ENCODE measurements around the gene DIAPH1.
A peak's percentile ranks its signal among the peaks of the same experiment; 100 is the strongest.
"Not testable (repeated sequence)": the region's sequence is repeated elsewhere in the genome, so short reads cannot be mapped to it uniquely, and the experiment has no call there.

The DIAPH1 gene

GRCh38 chr5:141609921-141610320, 8.9 kb downstream of the DIAPH1 start:
- DNase-seq: not testable (repeated sequence)

- DNase-seq: no peak
Measured at GRCh38 chr5:141609044-141609443, 9.8 kb downstream of the DIAPH1 start.

GRCh38 chr5:141608557-141608956, 10.2 kb downstream of the DIAPH1 start:
- DNase-seq: no peak

GRCh38 chr5:141608046-141608445, 10.8 kb downstream of the DIAPH1 start:
- DNase-seq: no peak

GRCh38 chr5:141605523-141606277, 13.1 kb downstream of the DIAPH1 start:
- peak; percentile 87 to 89 for DNase-seq

- peak; percentile 48 to 80 for DNase-seq
Measured at GRCh38 chr5:141603923-141604717, 14.7 kb downstream of the DIAPH1 start.

- no peak for DNase-seq
Measured at GRCh38 chr5:141602606-141603005, 16.2 kb downstream of the DIAPH1 start.

- DNase-seq: peak in 1 of 2 donors; percentile 48
Measured at GRCh38 chr5:141598391-141599345, 20.1 kb downstream of the DIAPH1 start.

GRCh38 chr5:141597814-141598213, 21.0 kb downstream of the DIAPH1 start:
- DNase-seq: no peak

- DNase-seq: no peak
Measured at GRCh38 chr5:141597394-141597793, 21.4 kb downstream of the DIAPH1 start.

GRCh38 chr5:141596867-141597266, 21.9 kb downstream of the DIAPH1 start:
- DNase-seq: no peak

GRCh38 chr5:141590127-141590526, 28.7 kb downstream of the DIAPH1 start:
- no peak for DNase-seq

GRCh38 chr5:141586246-141586645, 32.6 kb downstream of the DIAPH1 start:
- no peak for DNase-seq

GRCh38 chr5:141585594-141585993, 33.2 kb downstream of the DIAPH1 start:
- DNase-seq: no peak

- no peak for DNase-seq
Measured at GRCh38 chr5:141574122-141574510, 44.7 kb downstream of the DIAPH1 start.

- DNase-seq: no peak
Measured at GRCh38 chr5:141573489-141574121, 45.2 kb downstream of the DIAPH1 start.

GRCh38 chr5:141570655-141571054, 48.1 kb downstream of the DIAPH1 start:
- DNase-seq: no peak

- DNase-seq: peak in 1 of 2 donors; percentile 40
Measured at GRCh38 chr5:141567513-141568117, 51.2 kb downstream of the DIAPH1 start.

GRCh38 chr5:141565826-141566570, 52.8 kb downstream of the DIAPH1 start:
- no peak for DNase-seq

GRCh38 chr5:141564216-141564692, 54.5 kb downstream of the DIAPH1 start:
- DNase-seq: peak; percentile 80 to 94

Data from CD4-positive, alpha-beta T cell treated with Interleukin-4 for 1 hour (primary cell).